Ovary (tissue), 9 donors: ENCODE data around the gene ADAT2. TPM values are rescaled to one million over a fixed set of nuclear protein-coding genes. Genes with fewer than 3 reads are reported as not detected.

ENCODE experiments used
- DNase-seq, 5 donors: peaks; one replicate each; pipeline ENCODE4 v3.0.0-alpha.2; 2019 to 2020
- H3K27ac ChIP-seq, 2 donors: fragments of 200-600 bp; one replicate each; pipeline versions ENCODE4 v1.5.1 to v1.8.0; 2019 to 2022
- H3K27me3 ChIP-seq: fragments of 200-600 bp; one replicate; pipeline ENCODE4 v1.8.0; 2022
- H3K36me3 ChIP-seq: fragments of 200-600 bp; sonication (generic); one replicate; pipeline ENCODE4 v1.5.1; 2019
- H3K4me1 ChIP-seq: one replicate; pipeline ENCODE4 v1.8.1; 2013; ENCODE audit warnings: mild to moderate bottlenecking, moderate library complexity; ENCODE audit not compliant: insufficient read depth
- H3K4me3 ChIP-seq: fragments of 200-600 bp; sonication (generic); one replicate; pipeline ENCODE4 v1.5.1; 2017
- H3K9me3 ChIP-seq, 2 donors: fragments of 200-600 bp in 1 of 2; sonication (generic) in 1 of 2; one replicate each; pipeline versions ENCODE4 v1.5.1 to v1.8.1; 2013 to 2019; ENCODE audit warnings: mild to moderate bottlenecking in 1 of 2, moderate library complexity in 1 of 2
- CTCF ChIP-seq, 3 donors: fragments of 450-650 bp in 2 of 3; fragments of 200-600 bp in 1 of 3; IDR thresholded peaks; one replicate each; pipeline versions ENCODE4 v1.5.1 to v1.8.0; 2016 to 2022; ENCODE audit warnings: antibody characterized with exemption in 3 of 3, mild to moderate bottlenecking in 1 of 3
- EP300 ChIP-seq: sonication (generic); formaldehyde crosslinking; IDR thresholded peaks from one replicate; pipeline ENCODE4 v1.6.1; 2017; ENCODE audit warnings: antibody characterized with exemption
- POLR2A ChIP-seq: fragments of 450-650 bp; IDR thresholded peaks from one replicate; pipeline ENCODE4 v1.6.1; 2017; ENCODE audit warnings: antibody characterized with exemption, mild to moderate bottlenecking, moderate library complexity
- WGBS, 3 donors: extraction: QIAGEN DNeasy Blood & Tissue Kit in 1 of 3; methylation state at CpG; one replicate each; pipeline versions ENCODE4 v1.1.5 to v1.1.7; 2013 to 2017; 5-methylcytosine and 5-hydroxymethylcytosine counted together
- intact Hi-C, 4 donors: fragments of 100-400 bp; cut with DNase I; formaldehyde crosslinking; loops; one replicate each; pipeline versions ENCODE4 v1.11.0 to v1.15.1; 2022 to 2023
- polyA plus RNA-seq, 2 donors: library from polyadenylated mRNA; stranded (reverse); fragments of 200-250 nt in 1 of 2; fragments of 350-450 nt in 1 of 2; fragmentation: Illumina TruSeq in 1 of 2; extraction: RNeasy Lipid Tissue Mini Kit (QIAGEN cat#74804) in 1 of 2; gene quantifications; one replicate each; pipeline ENCODE4 v1.2.3, GENCODE V29; 2013 to 2014
- total RNA-seq, 7 donors: library from RNA; depleted of rRNA in 2 of 7; stranded (reverse); fragments of >200 nt in 2 of 7; fragmentation: NEBNext Ultra II Directional in 3 of 7; extraction: Animal tissue kit (Norgen Biotek cat#: 25700) in 3 of 7; gene quantifications; one replicate each; pipeline versions ENCODE4 v1.1.0 to v1.2.4, GENCODE V29; 2016 to 2023
- donor health status: DM: no; HTN: no; CAD: no; lungs with moderate emphysema.
- donor health status: DM: no; HTN: no; CAD: no.
- donor health status: Bipolar disorder and iron deficiency.
- donor health status: DM: yes; HTN: yes; CAD: no.
- donor health status: DM: no; HTN: no; CAD: no.
- donor health status: DM: yes; HTN: yes; CAD: no.

ADAT2 gene
- total and polyA plus RNA-seq, 9 donors = 1.9 to 6.1 (median 4.6) TPM

- no peak overlapping the region for H3K27ac ChIP-seq
- H3K4me1 ChIP-seq = no peaks in the 10 kb centered on the region
- no peaks in the 10 kb centered on the region for H3K36me3 ChIP-seq
- TF ChIP-seq POLR2A = no peak
- TF ChIP-seq CTCF (IDR thresholded peaks at IDR 0.05) = no peak
- no peak for TF ChIP-seq EP300
- no peak for DNase-seq
- H3K9me3 ChIP-seq = no peaks in the 10 kb centered on the region
- no peaks in the 10 kb centered on the region for H3K27me3 ChIP-seq
- intact Hi-C loops = no loop called here
- no peak overlapping the region for H3K4me3 ChIP-seq
- WGBS, 3 donors = 79 to 92% (median 85%) methylated on average over 1 of the region's 1 CpG
Measured at GRCh38 chr6:143401068-143401446, 49.4 kb downstream of the ADAT2 start.

GRCh38 chr6:143400258-143401067 lies 50.0 kb downstream of the ADAT2 start:
- H3K4me1 ChIP-seq = no peaks in the 10 kb centered on the region
- no peaks in the 10 kb centered on the region for H3K9me3 ChIP-seq
- 54 to 60% (median 59%) methylated on average over 6 of the region's 6 CpGs for WGBS, 3 donors
- no peak overlapping the region for H3K4me3 ChIP-seq
- no peak overlapping the region for H3K27ac ChIP-seq
- intact Hi-C loops = no loop called here
- DNase-seq = no peak
- TF ChIP-seq POLR2A (no peak), EP300 (no peak), CTCF (IDR thresholded peaks at IDR 0.05) (no peak)
- H3K27me3 ChIP-seq = no peaks in the 10 kb centered on the region
- H3K36me3 ChIP-seq = no peaks in the 10 kb centered on the region

- H3K4me1 ChIP-seq = no peaks in the 10 kb centered on the region
- no peak overlapping the region for H3K27ac ChIP-seq
- H3K27me3 ChIP-seq = no peaks in the 10 kb centered on the region
- H3K4me3 ChIP-seq = no peak overlapping the region
- intact Hi-C loops = no loop called here
- no peak for DNase-seq
- no peak for TF ChIP-seq CTCF (IDR thresholded peaks at IDR 0.05)
- TF ChIP-seq EP300 = no peak
- no peak for TF ChIP-seq POLR2A
- no peaks in the 10 kb centered on the region for H3K9me3 ChIP-seq
- H3K36me3 ChIP-seq = no peaks in the 10 kb centered on the region
- 83 to 86% (median 86%) methylated on average over 7 of the region's 7 CpGs for whole genome bisulfite sequencing, 3 donors
Measured at GRCh38 chr6:143399775-143400174, 50.7 kb downstream of the ADAT2 start.

GRCh38 chr6:143399176-143399575 lies 51.3 kb downstream of the ADAT2 start:
- Histone ChIP-seq H3K36me3 (no peaks in the 10 kb centered on the region), H3K4me3 (no peak overlapping the region), H3K9me3 (no peaks in the 10 kb centered on the region), H3K4me1 (no peaks in the 10 kb centered on the region), H3K27ac (no peak overlapping the region), H3K27me3 (no peaks in the 10 kb centered on the region)
- 86 to 91% (median 90%) methylated on average over 5 of the region's 5 CpGs for WGBS, 3 donors
- intact Hi-C loops = no loop called here
- TF ChIP-seq POLR2A (no peak), CTCF (IDR thresholded peaks at IDR 0.05) (no peak), EP300 (no peak)
- DNase-seq = no peak
